ENCODE results near the gene GFER. TPM values are rescaled to one million over a fixed set of nuclear protein-coding genes. Genes with fewer than 3 reads are reported as not detected.
"Not testable (repeated sequence)": the region's sequence is repeated elsewhere in the genome, so short reads cannot be mapped to it uniquely, and the experiment has no call there.

Gene GFER
- polyA plus RNA-seq, 1 donor, result 20.2 TPM

DNA sequence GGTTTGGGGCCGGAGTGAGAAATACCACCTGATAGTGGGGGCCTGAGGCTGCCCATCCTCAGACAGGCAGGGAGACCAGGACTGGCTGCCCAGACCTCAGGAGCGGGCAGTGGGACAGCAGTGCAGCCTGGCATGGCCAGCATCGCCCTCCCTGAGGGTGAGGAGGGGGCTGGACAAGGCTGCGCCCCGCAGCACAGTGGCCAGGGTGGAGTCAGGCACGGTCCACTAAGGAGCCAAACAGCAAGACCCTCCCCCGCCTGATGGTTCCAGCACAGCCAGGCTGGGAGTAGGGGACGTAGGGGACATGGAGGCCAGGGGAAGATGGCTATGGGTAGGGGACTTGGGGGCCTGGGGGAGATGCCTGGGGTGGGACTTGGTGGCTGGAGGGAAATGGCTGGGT is 22.3 kb downstream of the GFER start:
- DNase-seq, result no peak

DNA sequence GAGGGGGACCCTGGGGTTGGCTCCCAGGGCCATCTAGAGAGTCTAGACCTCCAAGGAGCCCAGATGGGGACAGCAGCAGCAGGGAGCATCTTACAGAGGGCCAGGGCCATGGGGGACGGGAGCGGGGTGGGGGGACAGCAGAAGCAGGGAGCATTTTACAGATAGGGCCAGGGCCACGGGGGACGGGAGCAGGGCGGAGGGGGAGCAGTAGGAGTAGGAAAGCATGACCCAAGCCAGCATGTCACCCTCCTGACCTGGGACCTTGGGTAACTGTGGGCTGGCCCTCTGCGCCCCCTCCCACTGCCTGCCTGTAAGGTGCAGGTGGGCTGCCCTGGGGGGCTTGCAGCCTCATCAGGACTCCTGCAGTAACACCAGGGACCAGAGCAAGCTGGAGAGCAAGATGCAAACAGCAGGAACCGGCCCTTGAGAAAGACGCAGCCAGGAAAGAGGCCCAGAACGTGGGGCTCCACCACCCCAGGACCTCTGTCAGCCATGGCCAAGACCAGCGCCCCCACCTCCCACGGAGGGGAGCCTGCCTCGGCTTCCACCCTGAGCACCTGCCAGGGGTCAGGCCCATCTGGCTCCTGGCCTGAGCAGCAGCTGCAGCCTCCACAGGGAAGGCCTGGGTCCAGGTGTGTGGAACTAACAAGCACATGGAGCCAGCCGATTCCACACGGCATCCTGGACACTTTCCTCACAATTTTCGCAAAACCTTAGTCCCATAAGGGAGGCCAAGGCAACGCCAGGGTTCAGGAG is 23.3 kb downstream of the GFER start:
- no peak for DNase-seq

DNA sequence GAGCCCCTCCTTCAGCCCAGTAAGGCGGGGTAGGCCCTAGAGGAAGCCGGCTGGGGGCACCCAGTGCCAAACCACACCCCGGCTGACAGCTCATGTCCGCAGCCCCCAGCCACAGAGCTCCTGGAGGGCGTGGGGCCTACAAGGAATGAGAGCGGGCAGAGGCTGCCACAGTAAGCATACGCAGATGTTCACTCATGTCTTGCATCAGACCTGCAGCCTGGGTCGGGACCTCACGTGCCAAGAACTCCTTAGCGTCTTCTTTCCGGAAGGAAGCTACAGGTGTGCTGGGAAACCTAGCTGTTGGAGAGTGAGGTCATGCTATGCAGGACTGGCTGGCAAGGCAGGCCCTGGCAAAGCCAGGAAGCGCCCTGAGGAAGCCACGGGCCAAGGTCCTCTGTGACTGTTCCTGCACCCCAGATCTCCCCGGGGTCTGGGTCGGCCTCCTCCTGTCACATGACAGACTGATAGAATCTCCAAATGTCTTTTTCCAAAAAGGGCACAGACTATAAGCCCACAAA is 24.1 kb downstream of the GFER start:
- DNase-seq, result no peak

DNA sequence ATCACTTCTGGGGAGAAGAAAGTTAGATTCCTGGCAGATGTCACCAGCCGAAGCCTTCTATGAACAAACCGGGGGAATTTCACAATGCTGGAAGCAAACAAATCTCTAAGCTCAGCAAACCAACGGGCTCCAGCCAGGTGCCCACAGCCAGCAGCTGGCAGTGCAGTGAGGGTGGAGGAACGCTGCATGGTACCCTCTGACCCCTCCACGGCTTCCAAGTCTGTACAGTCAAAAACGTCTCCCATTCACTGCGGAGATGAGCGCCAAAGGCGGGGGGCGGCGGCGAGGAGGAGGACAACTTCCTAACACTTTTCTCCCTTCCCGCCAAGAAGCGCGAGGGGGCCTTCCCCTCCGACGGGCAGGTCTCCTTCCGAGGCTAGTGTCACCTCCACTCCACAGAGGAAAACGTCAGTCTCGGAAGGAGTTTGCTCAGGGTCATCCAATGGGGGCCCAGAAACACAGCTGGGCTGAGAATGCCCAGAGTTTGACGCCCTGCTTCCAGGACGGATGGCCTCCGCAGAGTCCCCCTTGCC is 24.7 kb downstream of the GFER start:
- DNase-seq, result no peak

DNA sequence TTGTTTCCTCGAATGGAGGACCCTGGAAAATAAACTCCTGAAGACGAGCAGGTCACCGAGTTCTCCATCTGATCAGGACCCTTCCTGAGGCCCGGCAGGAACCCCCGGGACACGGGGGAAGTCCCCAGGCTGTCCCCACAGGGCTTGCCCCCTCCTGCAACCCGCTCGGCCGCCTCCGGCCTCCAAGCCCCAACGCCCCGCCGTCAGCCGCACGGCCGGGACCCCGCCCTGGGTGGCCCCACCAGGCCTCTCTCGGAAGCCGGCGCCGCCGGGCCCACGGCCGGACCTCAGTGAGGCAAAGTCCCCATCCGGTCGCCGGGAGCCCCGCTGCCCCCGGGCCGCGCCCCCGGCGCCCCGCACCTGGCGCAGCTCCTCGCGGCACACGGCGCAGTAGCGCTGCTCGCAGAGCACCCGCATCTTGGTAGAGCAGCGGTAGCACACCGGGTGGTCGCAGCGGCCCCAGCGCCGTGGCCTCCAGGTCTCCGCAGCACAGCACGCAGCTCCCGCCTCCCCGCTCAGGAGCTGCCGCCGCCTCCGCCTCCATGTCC is 25.2 kb downstream of the GFER start:
- DNase-seq, result no peak

DNA sequence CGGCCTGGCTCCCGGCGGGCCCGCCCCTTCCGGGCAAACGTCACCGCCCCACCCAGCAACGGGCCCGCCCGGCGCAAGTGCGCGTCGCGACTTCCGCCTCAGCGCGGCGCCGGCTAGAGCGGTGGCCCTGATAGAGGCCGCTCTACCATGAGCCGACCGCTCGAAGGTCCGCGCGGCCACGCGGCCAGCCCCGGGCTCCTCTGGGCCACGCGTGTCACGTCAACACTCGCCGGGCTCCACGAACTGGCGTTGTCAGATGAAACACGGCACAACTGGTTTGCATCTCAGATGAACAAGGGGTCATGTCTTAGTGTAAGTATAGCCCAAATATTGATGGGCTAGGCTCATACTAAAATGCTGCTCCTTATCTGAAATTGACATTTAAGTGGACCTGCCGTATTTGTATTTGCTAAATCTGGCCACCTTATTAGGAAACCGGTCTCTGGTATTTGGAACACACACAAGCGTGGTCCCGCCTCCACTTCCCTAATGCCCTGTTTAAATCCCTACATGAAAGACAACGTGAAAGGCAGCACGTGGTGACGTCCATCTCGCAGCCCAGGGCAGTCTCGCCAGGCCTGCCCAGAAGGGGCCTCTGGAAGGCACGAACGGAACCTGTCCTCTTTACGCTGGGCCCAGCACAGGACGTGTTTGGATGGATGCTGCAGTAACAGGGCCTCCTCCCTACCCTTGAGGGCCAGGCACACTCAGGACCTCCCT is 26.0 kb downstream of the GFER start, which contains the start of gene ZNF598:
Gene ZNF598 (minus strand): TSS at position 31 of the 720 bp plus-strand sequence.
- peak; percentile 91 for DNase-seq

DNA sequence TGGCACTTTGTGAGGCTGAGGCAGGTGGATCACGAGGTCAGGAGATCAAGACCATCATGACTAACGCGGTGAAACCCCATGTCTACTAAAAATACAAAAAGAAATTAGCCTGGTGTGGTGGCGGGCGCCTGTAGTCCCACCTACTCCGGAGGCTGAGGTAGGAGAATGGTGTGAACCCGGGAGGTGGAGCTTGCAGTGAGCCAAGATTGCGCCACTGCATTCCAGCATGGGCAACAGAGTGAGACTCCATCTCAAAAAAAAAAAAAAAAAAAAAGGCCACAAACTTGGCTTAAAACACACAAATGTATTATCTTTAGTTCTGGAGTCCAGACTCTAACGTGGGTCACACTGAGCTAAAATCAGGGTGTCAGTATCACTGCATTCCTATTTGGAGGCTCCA is 27.7 kb downstream of the GFER start:
- not testable (repeated sequence) for DNase-seq

DNA sequence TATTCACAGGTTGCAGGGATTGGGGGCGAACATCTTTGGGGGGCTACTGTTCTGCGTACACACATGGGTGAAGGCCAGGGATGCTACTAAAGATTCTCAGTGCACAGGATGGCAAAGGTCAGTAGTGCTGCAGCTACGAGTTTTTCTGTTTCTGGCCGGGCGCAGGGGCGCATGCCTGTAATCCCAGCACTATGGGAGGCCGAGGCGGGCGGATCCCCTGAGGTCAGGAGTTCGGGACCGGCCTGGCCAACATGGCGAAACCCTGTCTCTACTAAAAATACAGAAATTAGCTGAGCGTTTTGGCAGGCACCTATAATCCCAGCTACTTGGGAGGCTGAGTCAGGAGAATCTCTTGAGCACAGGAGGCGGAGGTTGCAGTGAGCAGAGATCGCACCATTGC is 29.5 kb downstream of the GFER start:
- DNase-seq, result no peak

DNA sequence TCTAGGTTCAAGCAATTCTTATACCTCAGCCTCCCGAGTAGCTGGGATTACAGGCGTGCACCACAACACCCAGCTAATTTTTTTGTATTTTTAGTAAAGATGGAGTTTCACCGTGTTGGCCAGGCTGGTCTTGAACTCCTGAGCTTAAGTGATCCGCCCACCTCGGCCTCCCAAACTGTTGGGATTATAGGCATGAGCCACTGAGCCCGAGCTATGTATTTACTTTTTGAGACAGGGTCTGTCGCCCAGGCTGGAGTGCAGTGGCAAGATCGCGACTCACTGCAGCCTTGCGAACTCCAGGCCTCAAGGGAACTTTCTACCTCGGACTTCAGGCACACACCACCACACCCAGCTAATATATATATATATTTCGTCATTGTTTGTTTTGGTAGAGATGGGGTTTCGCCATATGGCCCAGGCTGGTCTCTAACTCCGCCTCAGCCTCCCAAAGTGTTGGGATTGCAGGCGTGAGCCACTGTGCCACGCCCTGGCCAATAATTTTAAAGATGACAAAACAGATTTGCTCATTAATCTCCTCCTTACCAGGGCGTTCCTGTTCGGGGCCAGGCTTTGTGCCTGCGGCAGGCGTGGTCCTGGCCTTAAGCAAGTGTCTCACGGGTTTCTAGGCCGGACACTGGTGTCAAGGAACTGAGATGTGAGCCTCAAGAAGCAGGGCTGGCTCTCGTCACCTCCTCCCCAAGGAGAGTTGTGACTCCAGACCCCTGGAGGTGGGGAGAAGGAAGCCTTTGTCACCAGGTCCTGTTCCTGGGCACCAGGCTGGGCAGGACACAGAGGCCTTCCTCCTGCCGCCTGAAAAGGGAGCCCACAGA is 31.3 kb downstream of the GFER start:
- DNase-seq, result no peak

DNA sequence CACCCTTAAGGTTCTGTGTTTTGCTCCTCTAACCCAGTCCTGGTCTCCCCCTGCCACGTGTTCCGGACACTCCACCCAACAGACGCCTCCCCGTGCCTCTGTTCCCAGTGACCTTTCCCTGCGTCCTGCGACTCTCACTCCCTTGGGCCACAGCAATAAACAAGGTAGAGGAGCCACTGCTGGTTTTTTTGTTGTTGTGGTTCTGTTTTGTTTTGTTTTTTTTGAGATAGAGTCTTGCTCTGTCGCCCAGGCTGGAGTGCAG is 31.9 kb downstream of the GFER start:
- no peak for DNase-seq

DNA sequence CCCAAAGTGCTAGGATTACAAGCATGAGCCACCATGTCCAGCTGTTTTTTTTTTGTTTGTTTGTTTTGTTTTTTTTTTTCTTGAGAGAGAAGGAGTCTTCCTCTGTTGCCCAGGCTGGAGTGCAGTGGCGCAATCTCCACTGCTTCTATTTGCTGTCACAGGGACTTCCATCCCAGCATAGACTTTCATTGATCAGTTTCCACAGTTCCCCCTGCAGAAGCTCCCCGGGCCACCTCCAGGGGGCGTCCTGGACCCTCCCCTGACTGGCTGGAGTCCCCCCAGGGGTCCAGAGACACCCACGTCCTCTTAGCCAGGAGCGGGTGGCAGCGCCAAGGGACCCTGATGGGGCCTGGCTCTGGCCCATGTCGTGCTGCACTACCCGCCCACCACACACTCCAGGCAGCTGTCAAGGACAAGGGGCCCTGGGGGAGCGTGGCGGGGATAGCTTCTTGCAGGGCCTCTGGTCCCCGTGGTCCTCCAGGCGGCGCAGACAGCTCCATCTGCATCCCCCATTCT is 32.5 kb downstream of the GFER start:
- DNase-seq, result no peak

DNA sequence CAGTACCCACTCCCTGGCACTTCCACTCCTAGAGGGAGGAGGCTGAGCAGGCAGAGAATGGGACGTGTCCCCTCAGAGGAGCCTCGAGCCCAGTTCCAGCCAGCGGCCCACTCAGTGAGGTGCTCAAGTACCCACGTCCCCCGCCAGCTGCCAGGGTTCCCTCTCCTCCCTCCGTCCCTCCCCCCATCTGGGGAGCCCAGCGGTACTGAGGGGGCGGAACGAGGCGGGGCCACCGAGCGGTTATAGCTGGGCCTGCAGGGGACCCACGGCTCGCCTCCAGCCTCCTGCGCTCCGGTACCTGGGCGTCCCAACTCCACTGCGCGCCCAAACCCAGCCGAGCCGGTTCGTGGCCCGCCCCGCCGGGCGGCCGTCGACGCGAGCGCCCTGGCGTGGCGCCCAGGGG is 35.5 kb downstream of the GFER start, which contains the start of gene NPW:
Gene NPW (plus strand): TSS at position 268 of the 403 bp plus-strand sequence.
- DNase-seq, result no peak

DNA sequence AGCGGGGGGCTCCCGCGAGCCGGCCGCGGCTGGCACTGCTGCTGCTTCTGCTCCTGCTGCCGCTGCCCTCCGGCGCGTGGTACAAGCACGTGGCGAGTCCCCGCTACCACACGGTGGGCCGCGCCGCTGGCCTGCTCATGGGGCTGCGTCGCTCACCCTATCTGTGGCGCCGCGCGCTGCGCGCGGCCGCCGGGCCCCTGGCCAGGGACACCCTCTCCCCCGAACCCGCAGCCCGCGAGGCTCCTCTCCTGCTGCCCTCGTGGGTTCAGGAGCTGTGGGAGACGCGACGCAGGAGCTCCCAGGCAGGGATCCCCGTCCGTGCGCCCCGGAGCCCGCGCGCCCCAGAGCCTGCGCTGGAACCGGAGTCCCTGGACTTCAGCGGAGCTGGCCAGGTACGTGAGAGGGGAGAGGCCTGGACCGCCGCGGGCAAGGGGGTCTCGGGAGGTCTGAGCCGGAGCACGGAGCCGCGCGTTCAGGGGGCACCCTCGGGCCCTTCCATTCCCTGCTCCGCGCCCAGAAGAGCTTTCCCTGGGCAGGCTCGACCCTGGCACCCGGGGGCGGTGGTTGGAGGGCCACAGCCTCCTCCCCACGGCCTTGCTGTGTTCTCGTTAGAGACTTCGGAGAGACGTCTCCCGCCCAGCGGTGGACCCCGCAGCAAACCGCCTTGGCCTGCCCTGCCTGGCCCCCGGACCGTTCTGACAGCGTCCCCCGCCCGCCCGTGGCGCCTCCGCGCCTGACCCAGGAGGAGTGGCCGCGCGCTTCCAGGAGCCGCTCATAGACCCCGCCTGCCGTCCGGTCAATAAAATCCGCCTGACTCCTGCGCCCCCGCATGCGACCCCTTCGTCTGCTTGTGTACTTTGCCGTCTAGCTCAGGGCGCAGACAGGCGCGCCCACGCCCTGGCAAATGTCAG is 36.2 kb downstream of the GFER start:
- no peak for DNase-seq

DNA sequence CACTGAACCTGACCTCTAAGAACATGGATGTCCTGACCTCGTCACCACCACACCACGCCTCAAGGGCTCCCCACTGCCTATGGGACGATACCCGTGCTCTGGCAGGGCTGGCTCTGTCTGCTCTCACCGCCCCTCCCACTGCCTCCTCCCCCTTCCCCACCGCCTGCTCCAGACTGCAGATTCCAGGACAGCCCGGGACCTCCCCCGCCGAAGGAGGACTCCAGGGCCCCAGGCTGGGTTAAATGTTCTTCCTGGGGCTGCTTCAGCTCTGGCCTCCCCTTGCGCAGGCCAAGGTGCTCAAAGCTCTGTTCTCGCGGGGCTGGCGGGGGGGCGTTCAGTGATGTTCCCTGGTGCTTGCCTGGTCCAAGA is 38.7 kb downstream of the GFER start:
- DNase-seq, result no peak

DNA sequence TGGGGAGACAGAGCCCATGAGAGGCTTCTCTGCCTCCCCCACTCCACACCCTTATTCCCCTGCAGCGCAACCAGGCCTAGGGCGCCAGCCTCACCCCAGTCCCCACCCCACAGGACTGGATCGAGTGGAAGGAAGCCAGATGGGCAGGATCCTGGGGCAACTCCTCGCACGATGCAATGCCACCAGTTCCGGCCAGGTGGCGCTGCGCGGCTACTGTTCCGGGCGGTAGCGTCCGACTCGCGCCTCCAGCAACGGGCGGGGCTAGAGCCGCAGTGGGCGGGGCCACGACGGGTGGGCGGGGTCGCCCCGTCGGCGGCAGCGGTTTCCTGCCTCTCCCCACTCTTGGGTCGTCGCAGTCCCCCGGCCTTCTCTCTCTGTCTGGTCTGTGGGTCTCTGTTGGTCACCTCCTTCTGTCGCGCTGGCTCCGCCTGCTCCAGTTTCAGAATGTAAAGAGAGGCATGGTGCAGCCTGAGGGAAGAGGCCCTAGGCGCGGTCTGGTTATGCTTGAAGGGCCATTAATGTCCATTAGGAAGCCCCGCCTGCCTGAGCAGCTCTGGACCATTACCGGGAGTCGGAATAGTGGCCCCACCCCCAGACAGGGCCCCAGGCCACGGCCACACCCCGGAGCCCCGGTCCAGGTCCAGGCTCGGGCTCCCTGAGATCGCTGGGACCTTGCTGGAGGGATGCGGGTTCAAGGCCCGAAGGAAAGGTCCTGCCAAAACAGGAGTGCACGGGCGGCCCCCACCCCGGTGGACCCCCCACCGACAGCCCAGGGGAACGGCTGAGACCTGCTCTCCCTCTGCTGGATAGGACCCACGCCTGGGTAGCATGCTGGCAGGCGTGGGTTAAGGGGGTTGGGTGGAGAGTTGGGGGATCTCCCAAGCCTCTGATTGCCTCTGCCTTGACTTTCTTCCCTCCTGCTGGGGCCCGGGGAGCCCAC is 39.4 kb downstream of the GFER start:
- peak; percentile 92 for DNase-seq

DNA sequence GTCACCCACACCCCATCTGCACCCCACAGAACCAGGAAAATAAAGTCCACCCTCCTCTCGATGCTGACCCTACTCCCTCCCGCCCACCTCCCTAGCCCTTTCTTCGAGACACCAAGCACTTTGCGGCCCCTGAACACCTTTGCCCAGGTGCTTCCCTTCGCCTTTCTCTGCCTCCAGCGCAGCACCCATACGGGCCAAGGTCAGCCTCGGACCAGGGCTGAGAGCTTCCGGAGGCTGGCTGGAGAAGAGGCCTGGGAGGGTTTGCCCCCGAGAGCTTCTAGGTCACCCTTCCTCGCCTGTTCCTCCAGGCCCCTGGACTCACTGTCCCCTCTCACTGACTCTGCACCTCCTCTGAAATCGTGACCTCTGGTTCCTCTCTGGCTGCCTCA is 40.0 kb downstream of the GFER start:
- DNase-seq, result no peak

DNA sequence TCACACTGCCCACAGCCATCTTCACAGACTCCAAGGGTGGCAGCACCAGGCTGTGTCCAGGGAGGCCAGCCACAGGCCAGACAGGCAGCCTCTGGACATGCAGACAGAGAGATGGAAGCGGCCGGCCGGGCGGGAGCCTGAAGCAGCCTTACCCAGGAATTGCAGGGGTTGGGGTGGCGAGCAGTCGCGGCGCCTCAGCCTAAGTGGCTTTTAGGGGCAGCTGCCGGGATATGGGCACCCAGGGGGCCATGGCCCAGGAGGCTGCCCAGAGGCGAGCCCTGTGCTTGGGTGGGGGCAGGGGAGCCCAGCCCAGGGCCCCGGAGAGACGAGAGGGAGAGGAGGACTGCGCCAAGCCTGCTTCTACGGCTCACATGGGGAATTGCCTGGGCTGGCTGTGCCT is 41.3 kb downstream of the GFER start:
- no peak for DNase-seq

DNA sequence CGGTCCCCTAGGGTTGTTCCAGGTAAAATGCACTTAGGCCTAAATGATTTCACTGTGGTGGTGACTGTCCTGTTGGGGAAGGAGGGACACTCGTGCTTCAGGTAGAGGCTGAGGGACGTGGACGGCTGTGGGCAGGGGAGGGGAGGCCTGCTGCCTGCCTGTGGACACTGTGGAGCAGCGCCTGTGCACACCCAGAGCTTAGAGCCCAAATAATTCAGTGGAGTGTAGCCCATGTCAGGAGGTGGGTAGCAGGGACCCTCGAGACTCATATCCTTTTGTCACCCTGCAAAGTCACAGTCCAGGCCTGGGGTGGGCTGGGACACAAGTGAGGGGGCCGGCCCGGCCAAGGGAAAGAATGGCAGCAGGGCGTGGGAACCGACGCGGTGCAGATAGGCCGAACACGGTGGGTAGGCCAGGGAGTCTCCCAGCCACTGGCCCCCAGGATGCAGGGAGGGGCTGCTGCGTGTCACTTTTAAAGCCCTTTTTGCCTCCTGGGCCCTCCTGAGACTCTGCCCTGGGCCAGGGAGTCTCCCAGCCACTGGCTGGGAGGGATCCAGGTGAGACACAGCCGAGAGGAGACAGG is 42.0 kb downstream of the GFER start:
- DNase-seq, result no peak

DNA sequence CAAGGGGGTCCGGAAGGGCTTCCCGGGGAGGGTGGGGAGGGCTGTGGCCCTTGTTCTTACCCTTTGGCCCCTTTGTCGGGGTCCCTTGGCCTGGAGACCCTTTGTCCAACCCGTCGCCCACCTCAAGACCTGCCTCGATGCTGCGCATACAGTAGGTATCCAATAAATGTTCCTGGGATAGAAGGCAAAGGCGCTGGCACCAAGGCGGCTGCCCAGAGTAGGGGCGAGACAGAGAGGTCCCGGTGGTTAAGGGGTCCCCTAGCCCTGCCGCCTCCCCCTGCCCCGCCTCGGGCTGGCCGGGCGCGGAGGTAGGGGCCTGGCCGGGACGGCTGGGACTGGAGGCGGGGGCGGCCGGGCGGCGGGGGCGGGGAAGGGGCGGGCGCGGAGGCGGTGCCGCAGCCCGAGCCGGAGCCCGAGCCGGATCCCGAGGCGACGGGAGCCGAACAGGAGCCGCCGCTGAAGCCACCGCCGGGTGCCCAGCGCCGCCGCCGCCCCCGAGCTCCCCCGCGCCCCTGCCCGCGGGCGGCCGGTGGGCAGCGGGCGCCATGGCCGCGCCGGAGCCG is 42.5 kb downstream of the GFER start, which contains the start of gene NHERF2:
Gene NHERF2 (plus strand): TSS at position 442 of the 563 bp plus-strand sequence. CDS start 104 bp downstream, at position 546.
- no peak for DNase-seq
